ENCODE results near the gene FMR1NB. TPM values are rescaled to one million over a fixed set of nuclear protein-coding genes. Genes with fewer than 3 reads are reported as not detected.

FMR1NB gene
- total RNA-seq, 1 experiment from 2014 or later: not detected

- TF ChIP-seq, protein P1, sequence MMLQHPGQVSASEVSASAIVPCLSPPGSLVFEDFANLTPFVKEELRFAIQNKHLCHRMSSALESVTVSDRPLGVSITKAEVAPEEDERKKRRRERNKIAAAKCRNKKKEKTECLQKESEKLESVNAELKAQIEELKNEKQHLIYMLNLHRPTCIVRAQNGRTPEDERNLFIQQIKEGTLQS (IDR thresholded peaks at IDR 0.05): no peak
- TF ChIP-seq REST (IDR thresholded peaks at IDR 0.05; ENCODE audit: low read depth) (no peak), JUND (IDR thresholded peaks at IDR 0.05) (no peak), POLR2AphosphoS5 (IDR thresholded peaks at IDR 0.05; ENCODE audit: low read depth, low read length) (no peak), FOSL1 (IDR thresholded peaks at IDR 0.05; ENCODE audit: low read depth) (no peak)
- TF ChIP-seq, protein P2, sequence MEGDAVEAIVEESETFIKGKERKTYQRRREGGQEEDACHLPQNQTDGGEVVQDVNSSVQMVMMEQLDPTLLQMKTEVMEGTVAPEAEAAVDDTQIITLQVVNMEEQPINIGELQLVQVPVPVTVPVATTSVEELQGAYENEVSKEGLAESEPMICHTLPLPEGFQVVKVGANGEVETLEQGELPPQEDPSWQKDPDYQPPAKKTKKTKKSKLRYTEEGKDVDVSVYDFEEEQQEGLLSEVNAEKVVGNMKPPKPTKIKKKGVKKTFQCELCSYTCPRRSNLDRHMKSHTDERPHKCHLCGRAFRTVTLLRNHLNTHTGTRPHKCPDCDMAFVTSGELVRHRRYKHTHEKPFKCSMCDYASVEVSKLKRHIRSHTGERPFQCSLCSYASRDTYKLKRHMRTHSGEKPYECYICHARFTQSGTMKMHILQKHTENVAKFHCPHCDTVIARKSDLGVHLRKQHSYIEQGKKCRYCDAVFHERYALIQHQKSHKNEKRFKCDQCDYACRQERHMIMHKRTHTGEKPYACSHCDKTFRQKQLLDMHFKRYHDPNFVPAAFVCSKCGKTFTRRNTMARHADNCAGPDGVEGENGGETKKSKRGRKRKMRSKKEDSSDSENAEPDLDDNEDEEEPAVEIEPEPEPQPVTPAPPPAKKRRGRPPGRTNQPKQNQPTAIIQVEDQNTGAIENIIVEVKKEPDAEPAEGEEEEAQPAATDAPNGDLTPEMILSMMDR (IDR thresholded peaks at IDR 0.05 in 2 of 3, conservative IDR thresholded peaks at IDR 0.05 in 1 of 3; ENCODE audit: borderline replicate concordance in 1 of 3, insufficient read depth in 1 of 3, low read depth in 2 of 3, low read length in 2 of 3): no peak
Measured at GRCh38 chrX:147950352-147950751, 30.8 kb upstream of the FMR1NB start (continued).

DNA sequence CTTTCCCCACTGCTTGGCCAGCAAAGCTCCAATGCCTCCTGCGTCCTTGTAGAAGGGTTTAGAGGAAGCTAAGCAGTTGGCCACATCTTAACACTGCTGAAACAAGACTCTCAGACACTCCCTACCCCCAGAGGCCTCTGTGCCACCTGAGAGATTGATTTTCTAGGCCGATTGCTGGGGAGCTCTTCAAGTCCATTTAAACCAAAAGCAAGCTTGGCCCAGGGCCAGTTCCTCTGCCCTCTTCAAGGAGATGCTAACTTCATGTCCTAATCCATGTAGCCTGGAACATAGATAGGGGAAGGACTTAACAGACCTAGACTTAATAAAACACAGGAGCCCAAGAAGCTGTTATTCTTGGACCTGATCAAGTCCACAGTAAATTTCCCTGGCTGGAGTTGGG, 27.2 kb upstream of the FMR1NB start:
- H3K9me2 ChIP-seq (ENCODE audit: insufficient read depth): no peaks in the 10 kb centered on the region
- no peaks in the 10 kb centered on the region for H3K36me3 ChIP-seq (ENCODE audit: control insufficient read depth in 1 of 2, insufficient read depth in 2 of 2, low read length in 2 of 2)
- H2AFZ ChIP-seq (ENCODE audit: low read depth, low read length, poor library complexity, severe bottlenecking): no peak overlapping the region
- H4K20me1 ChIP-seq (ENCODE audit: insufficient read depth): no peaks in the 10 kb centered on the region
- H3K27me3 ChIP-seq (ENCODE audit: insufficient read depth, low read length): no peaks in the 10 kb centered on the region
- ChIA-PET CTCF (no interaction called here), POLR2A (no interaction called here), RAD21 (ENCODE audit: low non-redundant PET in 1 of 2, low total read pairs in 2 of 2, uncharacterized antibody in 2 of 2, unreplicated experiment in 2 of 2) (no interaction called here)
- intact Hi-C loops (cut with micrococcal nuclease): no loop called here
- no peak overlapping the region for H3K4me2 ChIP-seq (ENCODE audit: low read length)
- H3K4me1 ChIP-seq (ENCODE audit: control insufficient read depth in 1 of 2, insufficient read depth in 2 of 2, low read length in 2 of 2): peaks cover 0 to 6% of the 10 kb centered on the region in 2 experiments; a peak in 1 of 4 replicates
- no peaks in the 10 kb centered on the region for H3K9me3 ChIP-seq (ENCODE audit: control insufficient read depth in 1 of 2, insufficient read depth in 1 of 2, low read depth in 1 of 2, low read length in 2 of 2)
- no peaks in the 10 kb centered on the region for H3K79me2 ChIP-seq (ENCODE audit: insufficient read depth, low read length)
- H3K4me3 ChIP-seq (replicated peaks in 1 of 2; ENCODE audit: low read depth in 1 of 2, low read length in 2 of 2): no peak overlapping the region
- DNase-seq (ENCODE audit: low read depth, low spot score) (no peak), ATAC-seq (no peak)
- BruUV-seq (replicated peaks): no TSS peak
- H3K9ac ChIP-seq (ENCODE audit: low read length): no peak overlapping the region
- no peak overlapping the region for H3K27ac ChIP-seq (ENCODE audit: low read depth, low read length)
- no peak for TF ChIP-seq ZBTB33 (IDR thresholded peaks at IDR 0.05; ENCODE audit: extremely low read depth, insufficient replicate concordance, low read length)
- TF ChIP-seq ZFX (IDR thresholded peaks at IDR 0.05): no peak
- TF ChIP-seq CBX3 (IDR thresholded peaks at IDR 0.05; ENCODE audit: low read depth): no peak
- TF ChIP-seq SIN3A (IDR thresholded peaks at IDR 0.05; ENCODE audit: low read depth): no peak
- TF ChIP-seq, protein P3, sequence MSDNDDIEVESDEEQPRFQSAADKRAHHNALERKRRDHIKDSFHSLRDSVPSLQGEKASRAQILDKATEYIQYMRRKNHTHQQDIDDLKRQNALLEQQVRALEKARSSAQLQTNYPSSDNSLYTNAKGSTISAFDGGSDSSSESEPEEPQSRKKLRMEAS (IDR thresholded peaks at IDR 0.05): no peak
- no peak for TF ChIP-seq JUND (IDR thresholded peaks at IDR 0.05)
- no peak for TF ChIP-seq EZH2phosphoT487 (IDR thresholded peaks at IDR 0.05; ENCODE audit: borderline replicate concordance)
- TF ChIP-seq EGR1 (IDR thresholded peaks at IDR 0.05; ENCODE audit: low read depth): no peak
- TF ChIP-seq POLR2A (IDR thresholded peaks at IDR 0.05; ENCODE audit: borderline replicate concordance, extremely low read depth, insufficient read depth, insufficient read length): no peak
- TF ChIP-seq YY1 (IDR thresholded peaks at IDR 0.05; ENCODE audit: extremely low read depth, insufficient replicate concordance, low read depth, low read length): no peak
- no peak for TF ChIP-seq POLR2AphosphoS5 (IDR thresholded peaks at IDR 0.05; ENCODE audit: low read depth, low read length)
